Activated CD4-positive, alpha-beta T cell treated with anti-CD3 and anti-CD28 coated beads, Interleukin-2, Interleukin-6, amounts not matched to agents 100 ng/mL and 50 ng/mL, durations not matched to agents 16 hours and 8 hours (primary cell): ENCODE data around the gene DNAJC5G.
"Not testable (repeated sequence)": the region's sequence is repeated elsewhere in the genome, so short reads cannot be mapped to it uniquely, and the experiment has no call there.

Experiments
- DNase-seq: peaks from one replicate; pipeline ENCODE4 v3.0.0-alpha.2; 2020

DNAJC5G gene

DNA sequence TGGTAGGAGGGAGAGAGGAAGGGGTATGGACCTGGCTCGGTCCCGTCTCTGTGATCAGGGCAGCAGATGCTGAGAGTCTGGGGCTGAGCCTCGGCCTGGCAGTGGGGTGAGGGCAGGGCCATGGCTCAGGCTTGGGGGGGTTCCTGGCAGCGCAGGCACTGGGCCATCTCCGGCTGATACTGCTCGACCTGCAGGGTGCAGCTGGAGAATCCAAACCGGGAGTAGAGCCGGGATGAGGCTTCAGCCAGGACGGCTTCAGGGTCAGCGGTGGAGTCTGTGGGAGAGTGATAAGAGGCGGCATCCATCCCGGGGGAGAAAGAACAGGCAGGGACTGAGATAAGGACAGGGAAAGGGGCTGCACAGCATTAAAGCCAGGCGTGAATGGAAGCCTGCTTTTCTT is 20.0 kb upstream of the DNAJC5G start:
- DNase-seq, result no peak

DNA sequence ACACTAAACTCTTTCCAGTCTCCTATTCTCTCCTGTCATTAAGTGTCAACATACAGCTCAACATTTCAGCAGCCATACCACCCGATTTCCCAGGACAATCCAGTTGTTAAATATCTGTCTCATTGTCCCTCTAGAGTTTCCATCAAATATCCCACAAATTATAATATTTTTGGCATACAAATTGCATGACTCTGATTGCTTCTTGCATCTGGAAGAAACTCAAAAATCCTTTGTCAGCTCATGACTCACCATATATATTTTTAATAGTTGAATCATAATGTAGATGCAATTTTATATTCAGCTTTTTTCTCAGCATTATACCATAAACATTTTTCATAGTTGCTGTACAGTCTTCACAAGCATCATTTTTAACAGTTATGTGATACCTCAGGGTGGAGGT is 19.6 kb upstream of the DNAJC5G start:
- no peak for DNase-seq

DNA sequence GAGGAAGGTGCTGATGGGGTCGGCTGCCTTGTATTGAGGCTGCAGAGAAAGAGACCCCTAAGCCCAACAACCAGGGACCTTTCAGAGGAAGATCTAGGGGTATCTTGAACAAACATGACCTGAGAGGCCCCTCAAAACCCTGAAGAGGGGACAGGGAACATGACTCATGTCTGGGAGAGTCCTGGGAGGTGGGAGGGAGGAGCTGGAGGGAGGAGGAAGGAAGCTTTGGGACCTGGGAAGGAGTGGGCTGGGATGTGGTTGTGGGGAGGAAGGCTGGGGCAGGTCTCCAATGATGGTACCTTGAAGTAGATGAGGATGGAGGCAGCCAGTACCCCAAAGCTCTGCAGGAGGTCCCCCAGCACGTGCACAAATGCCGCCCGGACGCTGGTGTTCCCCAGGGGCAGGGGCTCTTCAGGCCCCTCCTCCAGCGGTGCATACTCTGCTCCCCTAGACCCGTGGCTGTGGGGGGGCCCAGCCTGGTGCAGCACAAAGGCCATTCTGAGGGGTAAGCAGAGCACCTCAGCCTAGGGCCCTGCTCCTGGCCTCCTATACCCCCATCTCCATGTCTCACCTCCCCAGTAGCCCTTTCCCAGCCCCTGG is 18.3 kb upstream of the DNAJC5G start:
- DNase-seq, result no peak

DNA sequence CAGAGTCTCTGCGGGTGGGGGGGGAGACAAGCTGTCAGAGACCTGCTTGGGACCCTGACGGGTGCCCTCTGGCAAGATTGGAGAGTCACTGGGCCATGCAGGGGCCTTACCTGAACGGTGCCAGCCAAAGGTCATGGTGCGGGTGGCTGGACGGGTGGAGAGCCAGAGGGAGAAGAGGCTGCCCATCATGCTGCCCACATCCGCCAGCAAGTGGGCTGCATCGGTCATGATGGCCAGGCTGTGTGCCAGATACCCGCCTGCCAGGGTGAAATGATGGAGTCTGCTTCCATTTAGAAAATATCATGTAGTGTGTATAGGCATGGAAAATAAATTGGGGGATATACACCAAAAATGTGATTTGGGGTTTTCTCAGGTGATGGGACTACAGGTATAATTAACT is 17.2 kb upstream of the DNAJC5G start:
- no peak for DNase-seq

DNA sequence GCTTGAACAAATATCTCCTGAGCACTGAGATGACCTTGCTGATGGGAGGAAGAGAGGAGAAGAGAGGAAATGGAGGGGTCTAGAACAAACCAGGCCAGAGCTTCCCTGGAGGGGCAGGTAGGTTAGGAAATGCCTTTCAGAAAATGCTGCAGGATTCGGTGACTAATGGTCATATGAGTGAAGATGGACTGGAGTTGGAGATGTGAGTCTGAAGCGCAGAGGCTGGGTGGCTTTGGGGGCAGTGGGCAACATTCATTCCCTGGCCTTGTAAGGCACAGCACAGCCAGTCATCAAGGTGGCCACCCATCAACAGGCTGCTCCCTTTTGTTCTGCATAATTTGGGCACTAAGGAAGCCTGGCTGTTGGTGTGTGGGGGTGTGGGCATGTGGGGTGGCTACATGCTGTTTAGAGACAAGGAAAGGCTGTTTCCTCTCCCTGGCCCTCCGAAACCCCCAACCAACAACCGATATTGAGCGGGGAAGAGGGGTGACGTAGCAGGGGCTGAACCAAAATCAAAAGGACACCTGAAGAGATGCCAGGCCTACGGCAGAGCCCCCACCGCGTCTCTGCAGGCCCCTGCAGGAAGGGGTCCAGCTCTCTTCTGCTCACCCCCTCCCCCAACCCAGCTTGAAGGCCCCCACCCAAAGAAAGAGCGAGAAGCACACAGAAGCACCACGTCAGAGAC is 13.8 kb upstream of the DNAJC5G start:
- no peak for DNase-seq

DNA sequence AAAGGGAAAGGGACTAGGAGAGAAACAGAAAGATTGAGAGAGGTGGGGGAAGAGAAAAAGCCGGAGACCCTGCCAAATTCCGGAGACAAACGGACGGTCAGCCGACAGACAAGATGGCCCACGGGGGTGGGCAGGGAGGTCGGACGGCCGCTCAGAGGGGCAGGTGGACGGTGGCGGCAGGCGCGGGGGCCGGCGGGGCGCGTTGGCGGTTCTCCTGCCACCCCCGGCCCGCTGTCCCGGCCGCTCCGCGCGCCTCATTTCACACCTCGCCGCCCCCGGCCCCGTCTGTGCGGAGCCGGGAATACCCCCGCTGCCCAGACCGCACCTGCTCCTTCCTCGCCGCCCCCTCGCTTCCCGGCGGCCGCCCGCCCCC is 13.3 kb upstream of the DNAJC5G start:
- no peak for DNase-seq

DNA sequence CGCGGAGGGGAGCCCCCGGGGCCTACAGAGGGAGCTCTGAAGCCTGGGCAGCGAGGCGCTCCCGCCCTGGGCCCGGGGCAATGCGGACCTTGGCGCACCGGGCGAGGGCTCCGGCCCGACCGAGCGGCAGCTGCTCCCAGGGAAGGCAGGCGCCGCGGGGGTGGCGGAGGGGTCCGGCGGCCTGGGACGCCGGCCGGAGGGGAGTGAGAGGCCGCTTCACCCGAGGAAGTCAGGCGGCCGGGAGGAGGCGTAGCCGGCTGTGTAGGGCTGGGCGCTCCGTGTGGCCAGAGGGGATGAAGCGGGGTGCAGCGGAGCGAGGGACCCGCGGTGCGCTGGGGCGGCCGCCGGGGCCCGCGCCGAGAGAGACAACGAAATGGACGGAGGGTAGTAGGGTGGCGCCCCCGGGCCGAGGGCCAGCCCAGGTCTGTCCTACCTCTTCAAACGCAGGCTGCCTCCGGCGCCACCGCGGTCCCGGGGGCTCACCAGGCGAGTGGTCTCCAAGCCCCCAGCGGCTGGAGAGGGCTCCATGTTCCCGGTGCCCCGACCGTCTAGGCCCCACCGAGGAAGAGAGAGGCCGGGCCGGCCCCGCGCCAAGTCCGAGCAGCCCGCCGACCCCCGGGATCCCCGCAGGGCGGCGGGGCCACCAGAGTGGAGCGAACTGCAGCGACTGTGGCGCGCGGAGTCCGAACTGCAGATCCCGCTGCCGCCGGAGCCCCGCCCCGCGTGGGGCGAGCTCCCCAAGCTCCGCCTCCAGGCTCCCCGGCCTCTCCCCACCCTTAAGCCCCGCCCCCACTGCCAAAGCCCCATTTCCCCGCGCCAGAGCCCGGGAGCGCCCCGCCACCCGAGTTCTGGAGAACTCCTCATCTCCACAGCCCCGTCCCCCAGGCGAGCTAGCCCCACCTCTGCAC is 12.6 kb upstream of the DNAJC5G start, which contains the start of gene SLC30A3:
SLC30A3 (minus strand) TSS at position 669 of the 908 bp plus-strand sequence; CDS start at position 528, 141 bp downstream.
- DNase-seq, result peak; percentile 75

DNA sequence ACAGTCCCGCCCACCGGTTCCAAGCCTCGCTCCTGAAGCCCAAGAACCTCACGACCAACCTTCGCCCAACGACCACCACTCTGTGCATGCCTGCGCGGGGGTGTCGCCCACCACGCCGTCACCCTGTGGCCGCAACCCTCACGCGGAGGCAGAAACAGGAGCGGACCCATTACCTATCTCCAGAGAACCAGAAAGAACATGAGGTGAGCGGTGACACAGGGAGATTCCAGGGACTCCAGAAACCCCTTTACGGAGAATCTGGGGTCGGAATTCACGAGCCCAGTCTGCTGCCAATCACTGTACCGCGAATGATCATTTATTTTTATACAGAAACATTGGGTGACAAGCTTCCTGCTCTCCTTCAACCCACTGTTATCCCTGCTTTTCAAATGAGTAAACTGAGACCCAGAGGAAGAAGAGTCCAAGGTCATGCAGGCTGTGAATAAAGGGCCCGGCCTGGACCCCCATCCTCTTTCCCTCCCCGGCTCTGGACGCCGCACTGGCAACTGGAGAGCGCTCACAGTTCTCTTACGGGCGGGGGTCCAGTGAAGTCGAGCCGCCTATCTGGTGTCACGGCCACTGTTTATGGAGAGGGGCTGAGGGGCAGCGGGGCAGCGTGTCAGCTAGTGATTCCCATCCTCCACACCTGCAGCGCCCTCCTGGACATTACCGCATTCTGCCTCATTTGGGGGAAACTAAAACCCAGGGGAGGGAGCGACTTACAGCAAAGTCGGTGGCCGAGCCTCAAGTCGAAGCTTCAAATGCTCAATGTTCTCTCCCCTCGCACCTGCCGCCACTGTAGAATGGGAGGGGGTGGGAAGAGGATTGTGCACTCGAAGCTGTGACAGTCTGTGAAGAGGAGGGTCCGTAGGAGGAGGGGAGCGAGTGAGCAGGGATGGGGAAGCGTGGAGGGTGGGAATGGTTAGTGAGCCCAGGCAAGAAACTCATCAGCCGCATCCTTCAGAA is 11.7 kb upstream of the DNAJC5G start:
- DNase-seq, result no peak

DNA sequence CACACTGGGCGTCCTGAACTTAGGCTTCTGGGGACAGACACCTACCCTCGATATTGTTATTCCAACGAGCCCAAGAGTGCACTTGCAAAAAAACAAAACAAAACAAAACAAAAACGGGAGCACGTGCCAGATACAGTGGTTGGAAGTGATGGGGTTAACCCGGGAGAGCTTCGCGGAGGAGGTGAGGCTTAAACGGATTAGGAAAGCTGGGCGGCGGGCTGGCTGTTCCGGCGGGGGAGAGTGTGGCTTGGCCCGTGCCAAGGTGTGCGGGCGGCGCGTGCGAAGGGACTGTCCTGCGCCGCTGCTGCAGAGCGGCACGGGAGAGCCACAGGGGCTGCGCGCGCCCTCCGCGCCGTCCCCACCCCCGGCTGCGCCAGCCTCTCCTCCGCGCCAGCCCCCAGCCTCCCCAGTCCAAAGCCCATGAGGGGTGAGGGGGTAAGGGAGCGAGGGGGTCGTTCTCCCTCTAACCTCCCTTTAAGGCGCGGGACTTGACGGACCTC is 10.9 kb upstream of the DNAJC5G start:
- no peak for DNase-seq

DNA sequence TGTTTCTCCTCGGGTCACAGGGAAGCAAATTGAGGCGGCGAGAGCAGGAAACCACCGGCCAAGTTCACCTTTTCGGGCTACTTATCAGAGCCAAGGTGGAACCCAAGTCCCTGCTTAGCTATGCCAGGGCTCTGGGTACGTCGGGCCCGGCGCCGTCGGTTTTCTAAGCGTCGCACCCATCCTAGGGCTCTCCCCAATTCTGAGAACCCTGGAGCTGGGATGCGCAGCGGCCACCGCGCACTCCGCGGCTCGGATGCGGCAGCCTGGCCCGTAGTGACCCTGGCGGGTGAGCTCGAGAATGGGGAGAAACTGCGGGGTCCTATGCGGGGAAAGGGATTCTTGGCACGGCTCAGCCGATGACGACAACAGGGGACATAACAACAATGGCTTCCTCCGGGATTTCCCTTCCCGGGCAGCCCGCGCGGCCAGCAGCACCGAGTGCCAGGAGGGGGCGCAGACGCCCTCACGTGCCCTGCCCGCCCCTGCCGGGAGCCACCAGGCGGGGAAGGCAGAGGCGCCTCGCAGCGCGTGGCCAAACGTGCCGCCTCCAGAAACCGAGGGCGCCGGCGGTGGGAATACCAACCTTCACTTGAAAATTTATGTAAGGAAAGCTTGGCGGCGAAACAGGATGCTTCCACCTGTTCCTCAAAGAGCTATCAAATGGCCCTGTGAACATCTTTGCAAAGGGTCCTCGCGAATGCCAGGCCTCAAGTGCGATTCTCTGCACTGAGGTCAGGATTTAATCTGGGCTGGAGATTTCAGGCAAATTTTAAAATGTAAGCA is 10.3 kb upstream of the DNAJC5G start:
- DNase-seq, result peak; percentile 75

DNA sequence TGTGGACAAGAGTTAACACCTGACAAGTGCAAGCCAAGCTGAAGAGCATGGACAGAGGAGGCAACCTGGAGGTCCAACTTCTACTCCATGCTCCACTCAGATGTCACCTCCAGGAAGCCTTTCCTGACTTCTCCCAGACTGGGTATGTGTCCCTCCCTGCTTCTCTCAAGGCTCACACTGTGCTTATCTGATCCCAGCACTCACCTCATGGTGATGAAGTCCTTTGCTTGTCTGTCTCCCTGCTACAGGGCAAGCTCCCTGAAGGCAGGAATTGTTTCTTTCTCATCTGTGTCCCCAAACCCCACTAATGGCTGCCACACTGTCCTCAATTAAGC is 9.7 kb upstream of the DNAJC5G start:
- DNase-seq, result no peak

DNA sequence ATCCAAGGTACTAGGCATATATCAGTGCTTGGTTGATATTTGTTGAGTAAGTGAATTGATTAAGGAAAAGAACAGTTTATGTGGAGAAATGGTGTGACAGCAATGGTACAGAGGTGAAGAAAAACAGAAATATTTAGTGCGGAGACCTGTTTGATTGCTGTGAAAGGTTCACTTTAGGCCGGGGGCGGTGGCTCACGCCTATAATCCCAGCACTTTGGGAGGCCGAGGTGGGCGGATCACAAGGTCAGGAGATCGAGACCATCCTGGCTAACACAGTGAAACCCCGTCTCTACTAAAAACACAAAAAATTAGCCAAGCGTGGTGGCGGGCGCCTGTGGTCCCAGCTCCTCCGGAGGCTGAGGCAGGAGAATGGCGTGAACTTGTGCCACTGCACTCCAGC is 6.9 kb upstream of the DNAJC5G start:
- not testable (repeated sequence) for DNase-seq

DNA sequence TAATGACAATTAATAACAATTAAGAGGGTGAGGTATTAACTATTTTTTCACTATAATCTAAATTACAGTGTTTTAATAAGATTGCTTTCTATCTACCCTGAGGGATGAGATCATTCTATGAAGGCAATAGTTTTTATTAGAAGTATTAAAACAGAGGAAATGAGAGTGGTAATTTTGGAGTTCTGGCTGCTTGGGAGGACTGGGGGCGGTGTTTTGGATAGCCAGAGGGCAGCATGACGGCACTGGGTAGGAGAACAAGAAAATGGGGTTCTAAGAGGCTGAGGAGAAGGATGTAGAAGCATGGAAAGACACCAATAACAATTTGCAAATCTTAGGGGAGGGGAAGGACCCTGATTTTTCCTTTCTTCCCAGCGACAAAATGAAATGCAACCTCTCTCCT is 5.1 kb upstream of the DNAJC5G start:
- no peak for DNase-seq

DNA sequence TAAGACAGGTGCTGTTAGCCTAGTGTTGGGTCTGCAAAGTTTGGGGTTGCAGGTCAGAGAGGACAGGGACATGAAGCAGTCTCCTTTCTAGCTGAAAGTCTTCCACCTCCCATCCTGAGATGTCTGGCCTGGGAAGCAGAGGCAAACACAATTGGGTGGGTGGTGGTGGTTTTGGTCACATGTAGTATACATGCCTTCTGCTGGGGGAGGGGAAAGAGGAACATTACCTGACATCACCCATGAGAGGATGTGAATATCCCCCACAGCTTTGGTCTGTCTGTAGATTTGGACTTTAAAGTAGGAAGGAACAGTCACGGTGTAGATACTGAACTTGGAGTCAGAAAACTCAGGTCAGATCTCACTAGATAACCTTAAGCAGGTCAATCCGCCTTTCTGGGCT is 4.6 kb upstream of the DNAJC5G start:
- no peak for DNase-seq

DNA sequence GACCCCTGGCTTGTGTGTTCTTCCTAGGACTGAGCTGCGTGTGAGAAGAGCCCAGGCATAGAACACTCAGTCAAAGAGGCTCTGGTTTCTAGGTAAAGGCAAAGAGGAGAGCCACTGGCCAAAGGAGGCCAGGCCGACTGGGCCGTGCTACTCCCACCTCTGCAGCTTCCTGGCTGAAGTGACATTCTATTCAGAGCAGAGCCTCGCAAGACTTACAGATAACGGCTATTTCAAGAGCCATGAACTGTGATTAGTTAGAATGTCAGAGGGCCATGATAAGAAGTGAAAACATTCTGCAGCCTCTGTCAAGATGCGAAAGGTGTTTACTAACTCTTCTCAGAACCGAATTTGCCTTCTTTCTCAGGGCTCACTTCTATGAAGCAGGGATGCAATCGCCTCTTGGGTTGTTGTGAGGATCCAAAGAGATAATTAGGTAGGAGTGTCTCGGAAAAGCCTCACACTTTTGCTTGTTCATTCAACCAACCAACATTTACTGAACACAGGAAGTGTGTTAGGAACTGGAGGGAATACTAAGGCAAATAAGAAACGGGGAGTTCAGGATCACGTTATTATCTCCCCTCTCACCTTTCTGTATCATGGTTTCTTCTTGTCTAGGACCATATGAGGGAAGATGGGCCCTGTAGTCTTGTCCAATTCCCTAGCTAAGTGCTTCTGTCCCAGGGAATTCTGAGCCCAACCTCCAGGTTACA is 3.4 kb upstream of the DNAJC5G start:
- no peak for DNase-seq

DNA sequence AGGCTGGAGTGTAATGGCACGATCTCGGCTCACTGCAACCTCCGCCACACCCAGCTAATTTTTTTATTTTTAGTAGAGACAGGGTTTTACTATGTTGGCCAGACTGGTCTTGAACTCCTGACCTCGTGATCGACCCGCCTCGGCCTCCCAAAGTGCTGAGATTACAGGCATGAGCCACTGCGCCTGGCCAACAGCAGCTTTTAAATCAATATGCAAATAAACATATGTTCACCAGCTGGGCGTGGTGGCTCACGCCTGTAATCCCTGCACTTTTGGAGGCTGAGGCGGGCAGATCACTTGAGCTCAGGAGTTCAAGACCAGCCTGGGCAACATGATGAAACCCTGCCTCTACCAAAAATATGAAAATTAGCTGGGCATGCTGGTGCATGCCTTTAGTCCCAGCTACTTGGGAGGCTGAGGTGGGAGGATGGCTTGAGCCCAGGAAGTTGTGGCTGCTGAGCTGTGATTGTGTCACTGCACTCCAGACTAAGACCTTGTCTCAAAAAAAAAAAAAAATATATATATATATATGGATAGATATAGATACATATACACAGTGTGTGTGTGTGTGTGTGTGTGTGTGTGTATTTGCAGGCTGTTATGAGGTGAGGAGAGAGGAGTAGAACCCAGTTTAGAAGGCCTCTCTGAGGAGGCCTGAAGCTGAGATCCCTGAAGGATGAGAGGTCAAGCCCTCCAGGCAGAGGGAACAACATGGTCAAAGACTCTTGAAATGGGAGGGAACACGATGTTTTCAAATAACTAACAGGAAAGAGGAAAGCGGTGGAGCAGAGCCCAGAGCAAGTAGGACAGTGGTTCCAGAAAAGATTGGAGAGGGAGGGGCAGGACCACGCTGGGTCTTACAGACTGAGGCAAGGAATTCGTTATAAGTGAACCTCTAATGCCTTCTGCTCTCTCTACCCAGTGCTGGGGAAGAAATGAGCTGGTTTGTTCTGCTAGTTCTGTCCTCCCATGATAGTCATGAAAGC is 2.4 kb upstream of the DNAJC5G start:
- not testable (repeated sequence) for DNase-seq

DNA sequence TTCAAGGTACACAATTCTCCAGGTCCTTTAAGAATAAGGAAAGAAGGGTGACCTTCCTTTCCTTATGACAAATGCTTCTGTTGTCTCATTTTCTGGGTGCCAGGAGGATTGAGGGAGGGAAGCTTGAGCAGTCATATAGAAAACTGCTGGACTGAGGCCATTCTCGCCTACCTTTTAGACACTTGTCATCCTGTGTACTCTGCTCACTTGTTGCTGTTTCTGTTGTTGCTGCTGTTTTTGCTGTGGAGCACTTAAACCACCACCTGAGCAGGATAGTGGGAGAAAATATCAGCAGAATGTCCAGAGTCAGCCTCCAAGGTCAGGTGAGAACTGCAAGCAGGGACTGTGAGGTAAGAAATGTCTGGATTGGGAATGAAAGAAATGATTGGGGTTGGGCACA is 2.8 kb downstream of the DNAJC5G start:
- DNase-seq, result no peak

DNA sequence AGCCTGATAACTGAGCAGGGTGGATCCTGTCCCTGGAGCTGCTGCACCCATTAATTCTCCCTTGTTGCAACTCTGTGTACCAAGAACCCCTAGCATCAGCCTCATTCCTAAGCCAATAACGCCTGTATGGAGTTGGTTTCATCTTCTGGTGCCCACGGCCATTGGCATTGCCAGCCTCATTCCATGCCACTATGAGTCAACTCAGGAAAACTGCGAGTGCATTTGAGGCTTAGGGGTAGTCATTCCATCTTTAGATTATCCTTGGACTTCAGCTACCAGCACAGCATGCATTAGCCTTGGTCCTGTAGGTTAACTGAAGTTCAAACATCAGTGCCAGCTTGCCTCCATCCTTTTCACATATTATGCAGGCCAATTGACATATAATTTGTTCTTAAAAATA is 5.6 kb downstream of the DNAJC5G start:
- DNase-seq, result no peak

DNA sequence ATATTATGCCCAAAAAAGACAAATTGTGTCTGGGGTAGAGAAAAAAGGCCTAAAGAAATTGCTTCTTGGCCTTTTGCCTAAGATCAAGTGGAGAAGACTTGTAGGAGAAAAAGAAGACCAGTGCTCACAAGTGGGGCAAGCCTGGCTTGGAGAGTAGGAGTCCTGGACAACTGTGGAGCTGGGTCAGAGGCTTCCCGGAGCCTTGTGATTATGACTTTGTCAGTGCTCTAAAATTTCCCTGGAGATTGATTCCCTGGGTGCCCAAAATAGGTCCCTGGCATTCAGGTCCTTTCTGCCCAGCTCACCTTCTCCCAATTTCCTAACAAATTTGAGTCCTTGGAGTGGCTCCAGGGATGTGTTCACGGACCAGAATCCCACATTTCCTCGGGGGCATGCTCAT is 6.2 kb downstream of the DNAJC5G start:
- no peak for DNase-seq
